22Rv1 (cell line): ENCODE results near the gene CDC20.

Source experiments
- ZFX ChIP-seq: fragments of 450-650 bp; IDR thresholded peaks from 2 replicates; pipeline ENCODE4 v1.6.1; 2017; ENCODE audit warnings: antibody characterized with exemption, borderline replicate concordance
- TF ChIP-seq, protein P1 (sequence below): fragments of 450-650 bp; IDR thresholded peaks from 2 replicates; pipeline ENCODE4 v1.5.1; 2017; ENCODE audit warnings: mild to moderate bottlenecking

DNA sequence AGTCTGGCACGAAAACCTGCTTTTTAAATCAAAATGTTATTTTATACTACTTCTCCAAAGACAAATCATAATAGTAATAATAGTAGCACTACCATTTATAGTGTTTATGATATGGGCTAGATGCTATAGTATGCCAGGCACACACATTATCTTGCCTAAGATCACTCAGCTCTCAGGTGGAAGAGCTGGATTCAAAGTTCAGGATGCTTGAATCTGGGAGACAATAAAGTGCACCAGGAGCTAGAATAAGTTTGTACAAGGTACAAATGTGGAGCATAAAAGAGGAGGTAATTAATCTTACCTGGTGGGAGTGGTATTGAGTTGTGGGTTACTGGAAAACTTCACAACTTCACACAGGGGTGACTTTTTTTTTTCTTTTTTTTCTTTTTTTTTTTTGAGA is 19.1 kb downstream of the CDC20 start:
- TF ChIP-seq, protein P1, sequence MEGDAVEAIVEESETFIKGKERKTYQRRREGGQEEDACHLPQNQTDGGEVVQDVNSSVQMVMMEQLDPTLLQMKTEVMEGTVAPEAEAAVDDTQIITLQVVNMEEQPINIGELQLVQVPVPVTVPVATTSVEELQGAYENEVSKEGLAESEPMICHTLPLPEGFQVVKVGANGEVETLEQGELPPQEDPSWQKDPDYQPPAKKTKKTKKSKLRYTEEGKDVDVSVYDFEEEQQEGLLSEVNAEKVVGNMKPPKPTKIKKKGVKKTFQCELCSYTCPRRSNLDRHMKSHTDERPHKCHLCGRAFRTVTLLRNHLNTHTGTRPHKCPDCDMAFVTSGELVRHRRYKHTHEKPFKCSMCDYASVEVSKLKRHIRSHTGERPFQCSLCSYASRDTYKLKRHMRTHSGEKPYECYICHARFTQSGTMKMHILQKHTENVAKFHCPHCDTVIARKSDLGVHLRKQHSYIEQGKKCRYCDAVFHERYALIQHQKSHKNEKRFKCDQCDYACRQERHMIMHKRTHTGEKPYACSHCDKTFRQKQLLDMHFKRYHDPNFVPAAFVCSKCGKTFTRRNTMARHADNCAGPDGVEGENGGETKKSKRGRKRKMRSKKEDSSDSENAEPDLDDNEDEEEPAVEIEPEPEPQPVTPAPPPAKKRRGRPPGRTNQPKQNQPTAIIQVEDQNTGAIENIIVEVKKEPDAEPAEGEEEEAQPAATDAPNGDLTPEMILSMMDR, result no peak
- no peak for TF ChIP-seq ZFX
